ENCODE results near the gene EDAR.

The EDAR gene

DNA sequence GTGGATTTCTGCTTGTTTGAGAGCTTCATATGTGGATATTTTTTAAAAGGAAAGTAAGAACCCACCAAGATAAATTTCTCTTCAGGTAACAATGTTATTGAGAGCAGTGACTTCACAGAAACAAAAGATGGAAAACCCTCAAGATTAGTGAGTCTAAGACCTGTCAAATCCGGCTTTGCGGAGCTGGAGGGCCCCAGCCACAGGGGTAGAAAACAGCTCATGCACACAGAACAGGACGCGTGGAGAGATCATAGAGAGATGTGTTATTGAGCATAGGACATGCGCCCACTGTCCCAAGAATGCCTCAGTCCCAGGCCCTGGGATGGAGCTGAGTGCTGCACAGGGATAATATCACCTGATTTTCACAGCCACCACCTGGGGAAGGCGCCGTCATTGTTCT is 21.3 kb downstream of the EDAR start:
- DNase-seq (ENCODE audit: low read depth) = no peak
- in situ Hi-C loops (cut with HindIII; ENCODE audit: low sequenced_read_pairs) = no loop called here
- TF ChIP-seq, protein P1, sequence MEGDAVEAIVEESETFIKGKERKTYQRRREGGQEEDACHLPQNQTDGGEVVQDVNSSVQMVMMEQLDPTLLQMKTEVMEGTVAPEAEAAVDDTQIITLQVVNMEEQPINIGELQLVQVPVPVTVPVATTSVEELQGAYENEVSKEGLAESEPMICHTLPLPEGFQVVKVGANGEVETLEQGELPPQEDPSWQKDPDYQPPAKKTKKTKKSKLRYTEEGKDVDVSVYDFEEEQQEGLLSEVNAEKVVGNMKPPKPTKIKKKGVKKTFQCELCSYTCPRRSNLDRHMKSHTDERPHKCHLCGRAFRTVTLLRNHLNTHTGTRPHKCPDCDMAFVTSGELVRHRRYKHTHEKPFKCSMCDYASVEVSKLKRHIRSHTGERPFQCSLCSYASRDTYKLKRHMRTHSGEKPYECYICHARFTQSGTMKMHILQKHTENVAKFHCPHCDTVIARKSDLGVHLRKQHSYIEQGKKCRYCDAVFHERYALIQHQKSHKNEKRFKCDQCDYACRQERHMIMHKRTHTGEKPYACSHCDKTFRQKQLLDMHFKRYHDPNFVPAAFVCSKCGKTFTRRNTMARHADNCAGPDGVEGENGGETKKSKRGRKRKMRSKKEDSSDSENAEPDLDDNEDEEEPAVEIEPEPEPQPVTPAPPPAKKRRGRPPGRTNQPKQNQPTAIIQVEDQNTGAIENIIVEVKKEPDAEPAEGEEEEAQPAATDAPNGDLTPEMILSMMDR (IDR thresholded peaks at IDR 0.05; ENCODE audit: low read depth, low read length, missing control alignments) = no peak
- no peak overlapping the region for H3K4me3 ChIP-seq (ENCODE audit: low read depth, low read length)

DNA sequence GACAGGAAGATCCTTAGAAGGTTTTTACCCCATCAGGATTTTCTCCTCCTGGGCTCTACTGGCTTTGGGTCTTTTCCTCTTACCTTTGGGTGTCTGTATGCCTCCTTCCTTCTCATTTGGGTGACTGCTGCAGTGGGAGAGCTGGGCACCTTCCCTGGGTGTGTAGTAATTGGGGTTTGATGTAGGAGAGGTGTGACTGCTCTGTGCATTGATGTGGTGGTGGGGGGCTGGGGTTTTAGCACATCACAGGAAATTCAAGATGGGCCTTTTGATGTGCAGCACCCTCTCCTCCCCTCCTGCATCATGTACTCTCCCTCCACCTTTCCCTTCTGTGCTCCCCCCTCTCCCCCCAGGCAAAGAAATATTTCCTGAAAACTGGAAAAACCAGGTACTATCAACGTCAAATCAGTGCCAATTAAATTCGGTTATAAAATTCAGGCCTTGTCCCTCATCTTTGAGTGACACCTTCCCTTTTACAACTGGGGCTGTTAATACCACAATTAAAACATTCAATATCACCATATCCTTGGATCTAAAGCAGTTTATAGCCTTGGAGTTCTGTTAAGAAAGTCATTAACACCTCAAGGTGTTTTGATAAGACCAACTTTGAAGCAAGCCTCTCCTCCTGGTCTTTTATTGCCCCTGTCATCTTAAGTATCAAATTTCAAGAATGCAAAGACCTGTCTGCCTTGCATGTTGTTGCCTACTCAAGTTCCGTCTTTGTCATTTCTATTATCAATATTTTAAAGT is 23.3 kb downstream of the EDAR start:
- in situ Hi-C loops (cut with HindIII; ENCODE audit: low sequenced_read_pairs) = no loop called here
- DNase-seq (ENCODE audit: low read depth) = no peak
- no peak overlapping the region for H3K4me3 ChIP-seq (ENCODE audit: low read depth, low read length)
- TF ChIP-seq, protein P1 (IDR thresholded peaks at IDR 0.05; ENCODE audit: low read depth, low read length, missing control alignments) = no peak

DNA sequence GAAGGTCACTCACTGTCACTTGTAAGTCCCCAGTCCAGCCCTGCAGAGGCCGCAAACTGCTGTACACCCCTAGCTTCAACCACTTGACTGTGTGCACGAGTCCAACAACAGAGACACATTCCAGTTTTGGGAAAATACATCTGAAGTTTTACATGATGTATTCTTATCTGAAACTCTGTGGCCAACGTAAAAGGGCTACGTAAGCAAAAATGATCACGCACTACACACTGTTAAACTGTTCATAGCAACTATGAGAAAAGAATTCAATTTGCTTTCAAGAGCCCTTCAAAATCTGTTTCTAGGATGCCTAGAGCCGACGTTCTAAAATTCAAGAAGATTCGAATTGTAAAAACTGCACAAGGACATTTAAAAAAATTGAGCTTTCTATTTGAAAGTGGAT is 26.0 kb downstream of the EDAR start:
- in situ Hi-C loops (cut with HindIII; ENCODE audit: low sequenced_read_pairs) = no loop called here

DNA sequence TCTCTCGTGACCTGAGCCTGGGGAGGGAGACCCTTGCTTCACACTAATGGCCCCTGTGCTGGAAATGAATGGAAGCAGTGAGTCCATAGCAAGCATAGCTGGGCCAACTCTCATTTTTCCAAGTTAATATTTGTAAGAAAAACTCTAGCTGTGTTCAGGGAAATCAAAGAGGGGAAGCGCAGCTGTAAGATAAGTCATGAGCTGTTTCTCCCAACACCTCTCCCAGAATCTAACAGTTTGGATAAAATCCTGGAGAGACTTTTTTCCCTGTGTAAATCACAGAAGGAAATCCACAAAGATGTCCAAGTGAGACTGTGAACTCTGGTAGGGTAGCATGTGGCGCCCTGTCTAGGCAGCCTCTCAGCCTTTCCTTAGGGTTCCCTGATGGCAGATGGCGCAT is 27.2 kb downstream of the EDAR start:
- no peak overlapping the region for H3K4me3 ChIP-seq (ENCODE audit: low read depth, low read length)
- TF ChIP-seq, protein P1 (IDR thresholded peaks at IDR 0.05; ENCODE audit: low read depth, low read length, missing control alignments) = no peak
- in situ Hi-C loops (cut with HindIII; ENCODE audit: low sequenced_read_pairs) = no loop called here
- DNase-seq (ENCODE audit: low read depth) = no peak

More for the DNA sequence above, 26.0 kb downstream of the EDAR start:
- TF ChIP-seq, protein P1 (IDR thresholded peaks at IDR 0.05; ENCODE audit: low read depth, low read length, missing control alignments) = no peak
- H3K4me3 ChIP-seq (ENCODE audit: low read depth, low read length) = no peak overlapping the region
- DNase-seq (ENCODE audit: low read depth) = no peak

DNA sequence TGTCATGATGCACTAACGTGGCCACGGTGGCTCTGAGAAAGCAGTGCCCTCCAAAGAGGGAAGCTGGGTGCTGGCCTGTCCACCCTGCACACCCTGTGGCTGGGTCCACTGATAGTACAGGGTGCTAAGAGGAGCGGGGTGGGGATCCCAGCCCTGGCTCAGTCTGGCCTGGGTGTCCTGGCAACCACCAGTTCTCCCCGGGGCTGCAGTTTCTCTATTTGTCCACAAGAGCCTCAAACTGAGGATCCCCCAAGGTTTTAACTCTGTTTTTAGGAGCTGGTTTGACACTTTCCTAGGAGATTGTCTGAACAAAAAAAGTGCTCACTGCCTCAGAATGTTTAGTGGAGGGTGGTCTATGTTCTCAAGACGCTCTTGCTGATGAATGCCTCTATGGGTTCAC is 29.0 kb downstream of the EDAR start:
- no peak overlapping the region for H3K4me3 ChIP-seq (ENCODE audit: low read depth, low read length)
- TF ChIP-seq, protein P1 (IDR thresholded peaks at IDR 0.05; ENCODE audit: low read depth, low read length, missing control alignments) = peak; percentile 22
- no peak for DNase-seq (ENCODE audit: low read depth)
- in situ Hi-C loops (cut with HindIII; ENCODE audit: low sequenced_read_pairs) = no loop called here

DNA sequence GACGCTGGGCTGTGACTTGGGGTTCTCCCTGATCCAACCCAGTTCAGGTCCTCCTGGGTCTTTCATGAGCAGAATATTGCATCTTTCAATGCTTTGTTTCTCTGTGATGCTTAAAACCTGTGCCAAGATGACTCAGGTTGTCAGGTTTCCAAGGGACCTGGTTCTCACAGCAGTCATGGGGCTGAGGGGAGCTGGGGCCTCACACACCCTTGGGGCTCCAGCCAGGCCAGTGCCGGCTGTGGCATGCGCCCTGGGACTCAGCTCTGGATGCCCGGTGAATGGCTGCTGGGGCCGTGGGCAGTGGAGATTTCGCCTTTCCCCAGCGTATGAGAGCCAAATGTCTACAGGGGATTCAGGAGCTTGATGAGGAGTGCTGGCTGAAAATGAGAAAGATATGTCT is 29.6 kb downstream of the EDAR start:
- DNase-seq (ENCODE audit: low read depth) = peak; percentile 11
- TF ChIP-seq, protein P1 (IDR thresholded peaks at IDR 0.05; ENCODE audit: low read depth, low read length, missing control alignments) = no peak
- in situ Hi-C loops (cut with HindIII; ENCODE audit: low sequenced_read_pairs) = no loop called here
- H3K4me3 ChIP-seq (ENCODE audit: low read depth, low read length) = no peak overlapping the region
